NCI-H1436 treated with DMSO at 0.1 percent for 48 hours (cell line): ENCODE results near the gene ZNRF3.
"Not testable (repeated sequence)": the region's sequence is repeated elsewhere in the genome, so short reads cannot be mapped to it uniquely, and the experiment has no call there.

Source experiments
- DNase-seq: peaks from one replicate; lab custom pipeline; 2025; lab: John Stamatoyannopoulos, UW

ZNRF3 gene

GRCh38 chr22:28884747-28885350 is 1.5 kb downstream of the ZNRF3 start:
- no peak for DNase-seq

- DNase-seq = no peak
These were observed 2.6 kb downstream of the ZNRF3 start for GRCh38 chr22:28885939-28886338.

GRCh38 chr22:28886679-28887078 is 3.3 kb downstream of the ZNRF3 start:
- not testable (repeated sequence) for DNase-seq

GRCh38 chr22:28887725-28888459 is 4.5 kb downstream of the ZNRF3 start:
- no peak for DNase-seq

- DNase-seq = no peak
These were observed 6.2 kb downstream of the ZNRF3 start for GRCh38 chr22:28889478-28890024.

GRCh38 chr22:28891156-28891733 is 7.9 kb downstream of the ZNRF3 start:
- no peak for DNase-seq

- DNase-seq = no peak
These were observed 8.9 kb downstream of the ZNRF3 start for GRCh38 chr22:28892175-28892731.

GRCh38 chr22:28893810-28894209 is 10.4 kb downstream of the ZNRF3 start:
- DNase-seq = no peak

- no peak for DNase-seq
These were observed 11.0 kb downstream of the ZNRF3 start for GRCh38 chr22:28894334-28894733.

GRCh38 chr22:28894807-28895206 is 11.4 kb downstream of the ZNRF3 start:
- DNase-seq = no peak

- no peak for DNase-seq
These were observed 13.2 kb downstream of the ZNRF3 start for GRCh38 chr22:28896611-28897010.

GRCh38 chr22:28898233-28898629 is 14.9 kb downstream of the ZNRF3 start:
- no peak for DNase-seq

GRCh38 chr22:28899199-28899853 is 16.0 kb downstream of the ZNRF3 start:
- DNase-seq = no peak

- no peak for DNase-seq
These were observed 17.1 kb downstream of the ZNRF3 start for GRCh38 chr22:28900379-28900925.

GRCh38 chr22:28902490-28902889 is 19.1 kb downstream of the ZNRF3 start:
- DNase-seq = no peak

- DNase-seq = no peak
These were observed 19.7 kb downstream of the ZNRF3 start for GRCh38 chr22:28903080-28903479.

- no peak for DNase-seq
These were observed 20.4 kb downstream of the ZNRF3 start for GRCh38 chr22:28903729-28904128.

GRCh38 chr22:28904211-28904896 is 21.0 kb downstream of the ZNRF3 start:
- no peak for DNase-seq

GRCh38 chr22:28905256-28905832 is 22.0 kb downstream of the ZNRF3 start:
- DNase-seq = no peak

GRCh38 chr22:28906312-28906711 is 22.9 kb downstream of the ZNRF3 start:
- DNase-seq = no peak
